Right lobe of liver (tissue), 6 donors: Measurements from ENCODE around the gene EPHA4. TPM values are rescaled to one million over a fixed set of nuclear protein-coding genes. Genes with fewer than 3 reads are reported as not detected.

Experiments used
- ATAC-seq, 4 donors: fragments of 200-7000 bp; cut with Tn5 transposase; one replicate each; pipeline ENCODE4 v1.9.1; 2020; ENCODE audit warnings: mild to moderate bottlenecking in 4 of 4, moderate library complexity in 4 of 4
- DNase-seq, 3 donors: peaks; one replicate each; pipeline ENCODE4 v3.0.0-alpha.2; 2020
- H3K27ac ChIP-seq, 3 donors: fragments of 200-600 bp; one replicate each; pipeline ENCODE4 v1.8.0; 2022
- H3K27me3 ChIP-seq, 2 donors: fragments of 200-600 bp; one replicate each; pipeline ENCODE4 v1.8.0; 2022
- H3K36me3 ChIP-seq, 4 donors: fragments of 200-600 bp; sonication (generic) in 1 of 4; one replicate each; pipeline versions ENCODE4 v1.5.1 to v1.8.0; 2017 to 2022; ENCODE audit warnings: control low read depth in 1 of 4
- H3K4me1 ChIP-seq, 4 donors: fragments of 200-600 bp; sonication (generic) in 1 of 4; one replicate each; pipeline versions ENCODE4 v1.5.1 to v1.8.0; 2017 to 2022; ENCODE audit warnings: control low read depth in 1 of 4
- H3K4me3 ChIP-seq, 3 donors: fragments of 200-600 bp; one replicate each; pipeline ENCODE4 v1.8.0; 2022
- H3K9me3 ChIP-seq, 4 donors: fragments of 200-600 bp; sonication (generic) in 1 of 4; one replicate each; pipeline versions ENCODE4 v1.5.1 to v1.8.0; 2017 to 2022; ENCODE audit warnings: control low read depth in 1 of 4
- POLR2A ChIP-seq: fragments of 450-650 bp; IDR thresholded peaks from one replicate; pipeline ENCODE4 v1.6.1; 2017; ENCODE audit warnings: antibody characterized with exemption, mild to moderate bottlenecking
- WGBS: methylation state at CpG from one replicate; pipeline ENCODE4 v1.1.6; 2018; ENCODE audit warnings: low coverage, low lambda C conversion rate; ENCODE audit not compliant: insufficient coverage; ENCODE audit errors: missing lambda C conversion rate; 5-methylcytosine and 5-hydroxymethylcytosine counted together
- intact Hi-C, 2 donors: fragments of 100-400 bp; cut with DNase I; formaldehyde crosslinking; loops; one replicate each; pipeline versions ENCODE4 v1.11.2 to v1.14.1; 2022
- total RNA-seq, 6 experiments: library from RNA; depleted of rRNA in 2 of 6; stranded (reverse); fragments of >200 nt in 2 of 6; fragmentation: NEBNext Ultra II Directional in 3 of 6; extraction: Animal tissue kit (Norgen Biotek cat#: 25700) in 3 of 6; gene quantifications; one replicate each; pipeline versions ENCODE4 v1.1.0 to v1.2.4, GENCODE V29; 2016 to 2023
- TF ChIP-seq, protein P1 (sequence below), 4 donors: fragments of 200-600 bp in 3 of 4; fragments of 450-650 bp in 1 of 4; IDR thresholded peaks; one replicate each; pipeline versions ENCODE4 v1.5.1 to v1.8.0; 2016 to 2022; ENCODE audit warnings: antibody characterized with exemption in 4 of 4, mild to moderate bottlenecking in 2 of 4
- donor health status: DM: no; HTN: yes; CAD: no.
- donor health status: DM: no; HTN: no; CAD: no.
- donor health status: DM: no; HTN: no; CAD: no.
- donor health status: DM: no; HTN: yes; CAD: no.
- donor health status: DM: no; HTN: yes; CAD: no.

EPHA4 gene
- total RNA-seq, 6 experiments from 2014 or later, result 0.61 to 2.9 (median 1.0) TPM

DNA sequence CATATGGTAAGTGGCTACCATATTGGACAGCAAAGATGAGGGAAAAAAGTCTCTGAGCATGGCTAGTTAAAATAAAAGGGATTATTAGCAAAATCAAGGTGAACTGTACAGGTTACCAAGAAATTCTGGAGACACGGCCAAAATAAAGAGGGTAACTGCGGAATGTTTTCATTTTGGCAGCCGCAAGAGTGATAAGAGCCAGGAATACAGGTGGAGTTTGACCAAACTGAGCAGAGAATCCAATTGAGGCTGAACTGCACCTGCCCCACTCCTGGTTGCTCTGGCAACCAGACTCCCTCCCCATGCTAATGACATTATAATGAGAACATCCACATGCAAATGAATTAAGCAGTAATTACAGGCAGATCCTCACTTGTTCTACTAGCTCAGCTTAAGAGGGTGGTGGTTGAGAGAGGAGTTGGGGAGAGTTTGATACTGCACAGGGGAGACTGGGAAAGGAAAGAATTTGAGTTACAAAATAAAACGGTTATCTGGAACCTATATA, 18.8 kb upstream of the EPHA4 start:
- intact Hi-C loops, result no loop called here

DNA sequence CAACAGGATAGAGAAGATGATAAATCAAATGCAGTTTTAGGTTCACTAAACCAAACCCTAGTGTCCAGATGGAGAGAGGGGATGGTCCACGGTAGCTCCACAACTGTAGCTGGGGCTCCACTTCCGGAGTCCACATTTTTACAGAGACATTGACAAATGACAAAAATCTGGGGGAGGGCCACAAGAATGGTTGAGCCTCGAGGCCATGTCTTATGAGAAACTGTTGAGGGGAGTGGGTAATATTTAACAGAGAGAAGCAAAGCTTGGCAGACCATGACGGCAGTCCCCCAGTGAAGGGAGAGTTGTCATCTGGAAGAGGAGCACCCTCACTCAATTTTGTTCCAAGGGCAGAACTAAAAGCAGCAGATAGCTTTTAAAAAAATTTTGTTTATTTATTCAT, 17.6 kb upstream of the EPHA4 start:
- no peak overlapping the region for H3K27ac ChIP-seq
- H3K36me3 ChIP-seq, result no peaks in the 10 kb centered on the region

More for the DNA sequence above, 18.8 kb upstream of the EPHA4 start:
- TF ChIP-seq, protein P1, sequence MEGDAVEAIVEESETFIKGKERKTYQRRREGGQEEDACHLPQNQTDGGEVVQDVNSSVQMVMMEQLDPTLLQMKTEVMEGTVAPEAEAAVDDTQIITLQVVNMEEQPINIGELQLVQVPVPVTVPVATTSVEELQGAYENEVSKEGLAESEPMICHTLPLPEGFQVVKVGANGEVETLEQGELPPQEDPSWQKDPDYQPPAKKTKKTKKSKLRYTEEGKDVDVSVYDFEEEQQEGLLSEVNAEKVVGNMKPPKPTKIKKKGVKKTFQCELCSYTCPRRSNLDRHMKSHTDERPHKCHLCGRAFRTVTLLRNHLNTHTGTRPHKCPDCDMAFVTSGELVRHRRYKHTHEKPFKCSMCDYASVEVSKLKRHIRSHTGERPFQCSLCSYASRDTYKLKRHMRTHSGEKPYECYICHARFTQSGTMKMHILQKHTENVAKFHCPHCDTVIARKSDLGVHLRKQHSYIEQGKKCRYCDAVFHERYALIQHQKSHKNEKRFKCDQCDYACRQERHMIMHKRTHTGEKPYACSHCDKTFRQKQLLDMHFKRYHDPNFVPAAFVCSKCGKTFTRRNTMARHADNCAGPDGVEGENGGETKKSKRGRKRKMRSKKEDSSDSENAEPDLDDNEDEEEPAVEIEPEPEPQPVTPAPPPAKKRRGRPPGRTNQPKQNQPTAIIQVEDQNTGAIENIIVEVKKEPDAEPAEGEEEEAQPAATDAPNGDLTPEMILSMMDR (IDR thresholded peaks at IDR 0.05), result no peak
- no peak for TF ChIP-seq POLR2A
- WGBS, result 16% methylated on average over 4 of the region's 4 CpGs
- ATAC-seq (peak in 2 of 4 donors; percentile 48 to 69), DNase-seq (no peak)
- Histone ChIP-seq H3K4me1 (no peaks in the 10 kb centered on the region), H3K27ac (no peak overlapping the region), H3K4me3 (no peak overlapping the region), H3K27me3 (peaks cover 0 to 5% of the 10 kb centered on the region in 2 donors), H3K9me3 (no peaks in the 10 kb centered on the region), H3K36me3 (no peaks in the 10 kb centered on the region)

DNA sequence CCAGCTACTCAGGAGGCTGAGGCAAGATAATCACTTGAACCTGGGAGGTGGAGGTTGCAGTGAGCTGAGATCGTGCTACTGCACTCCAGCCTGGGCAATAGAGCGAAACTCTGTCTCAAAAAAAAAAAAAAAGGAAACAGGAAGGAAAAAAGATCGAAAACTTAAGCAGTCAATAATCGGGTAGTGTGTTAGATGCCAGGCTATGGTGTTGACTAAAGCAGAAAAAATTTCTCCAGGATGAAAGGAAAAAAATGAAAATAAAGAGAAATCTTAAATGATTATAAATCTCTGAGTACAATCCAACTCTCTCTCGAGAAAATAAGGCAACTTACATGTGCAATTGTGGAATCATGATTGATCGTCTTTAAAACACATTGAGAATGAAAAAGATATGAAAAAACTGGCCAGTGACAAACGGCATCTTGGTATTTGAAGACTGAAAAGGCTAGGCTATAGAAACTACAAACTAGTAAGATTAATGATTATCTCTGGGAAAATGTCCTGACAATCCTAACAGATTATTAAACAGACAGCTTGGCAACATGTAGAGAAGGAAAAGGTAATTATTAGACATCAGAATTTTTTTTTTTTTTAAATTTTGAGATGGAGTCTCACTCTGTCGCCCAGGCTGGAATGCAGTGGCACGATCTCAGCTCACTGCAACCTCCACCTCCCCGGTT, 16.3 kb upstream of the EPHA4 start:
- Histone ChIP-seq H3K27me3 (peaks cover 0 to 5% of the 10 kb centered on the region in 2 donors), H3K4me3 (no peak overlapping the region), H3K36me3 (no peaks in the 10 kb centered on the region), H3K4me1 (no peaks in the 10 kb centered on the region), H3K27ac (no peak overlapping the region), H3K9me3 (no peaks in the 10 kb centered on the region)
- TF ChIP-seq, protein P1 (IDR thresholded peaks at IDR 0.05), result no peak
- TF ChIP-seq POLR2A, result no peak
- ATAC-seq (peak in 1 of 4 donors; percentile 33), DNase-seq (no peak)
- intact Hi-C loops, result no loop called here
- WGBS, result 34% methylated on average over 6 of the region's 10 CpGs

More for the DNA sequence above, 17.6 kb upstream of the EPHA4 start:
- DNase-seq, result no peak
- H3K9me3 ChIP-seq, result no peaks in the 10 kb centered on the region
- intact Hi-C loops, result no loop called here
- no peak for ATAC-seq
- TF ChIP-seq POLR2A, result no peak
- H3K27me3 ChIP-seq, result peaks cover 0 to 5% of the 10 kb centered on the region in 2 donors
- no peak overlapping the region for H3K4me3 ChIP-seq
- no peaks in the 10 kb centered on the region for H3K4me1 ChIP-seq
- 40% methylated on average over 4 of the region's 4 CpGs for WGBS

DNA sequence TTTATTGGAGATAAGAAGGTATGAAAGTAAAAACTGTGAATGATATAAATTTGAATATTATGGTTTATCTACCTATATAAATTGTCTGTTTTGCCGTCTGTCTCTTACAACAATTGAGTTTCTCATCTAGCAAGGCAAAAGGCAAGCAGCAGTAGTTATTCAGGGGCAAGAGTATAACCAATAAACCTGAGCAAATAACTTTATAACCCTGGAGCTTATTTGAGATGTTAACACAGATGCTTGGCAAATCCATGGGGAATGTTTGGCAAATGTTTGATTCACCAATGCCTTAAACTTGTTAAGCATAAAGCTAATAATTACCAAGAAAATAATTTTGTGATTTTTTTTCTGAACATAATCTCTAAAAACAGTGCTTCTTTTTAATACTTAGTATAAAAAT, 9.9 kb upstream of the EPHA4 start:
- Histone ChIP-seq H3K4me1 (no peaks in the 10 kb centered on the region), H3K27ac (no peak overlapping the region), H3K27me3 (peaks cover 0 to 12% of the 10 kb centered on the region in 2 donors), H3K4me3 (no peak overlapping the region), H3K9me3 (no peaks in the 10 kb centered on the region), H3K36me3 (no peaks in the 10 kb centered on the region)
- intact Hi-C loops, result no loop called here
- 48% methylated on average over 1 of the region's 1 CpG for WGBS
- DNase-seq (no peak), ATAC-seq (no peak)
- TF ChIP-seq, protein P1 (IDR thresholded peaks at IDR 0.05), result no peak
- TF ChIP-seq POLR2A, result no peak

DNA sequence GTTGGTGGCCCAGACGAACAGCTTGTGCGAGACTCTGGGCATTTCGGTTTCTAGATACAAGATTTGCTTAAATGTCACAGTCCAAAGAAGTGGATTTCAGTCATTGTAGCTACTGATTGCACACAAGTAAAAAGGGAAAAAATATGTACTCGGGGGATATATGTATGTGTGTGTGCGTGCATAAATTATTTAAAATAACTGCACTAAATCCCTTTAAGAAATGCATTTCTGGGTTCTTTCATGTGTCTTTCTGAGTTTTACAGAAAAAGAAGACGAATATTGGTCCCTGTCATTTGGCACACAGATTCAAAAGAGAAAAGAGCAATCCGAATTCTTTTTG, 2.1 kb upstream of the EPHA4 start:
- intact Hi-C loops, result loop anchor here (10.0 kb wide), 1 partner anchor 889 kb away; no protein-coding TSS in a partner anchor
- no peak overlapping the region for H3K27ac ChIP-seq
- peaks cover 3 to 20% of the 10 kb centered on the region in 2 donors for H3K27me3 ChIP-seq
- WGBS, result 5% methylated on average over 7 of the region's 7 CpGs
- no peaks in the 10 kb centered on the region for H3K36me3 ChIP-seq
- H3K9me3 ChIP-seq, result no peaks in the 10 kb centered on the region
- no peak for DNase-seq
- peaks cover 0 to 20% (median 2%) of the 10 kb centered on the region in 4 donors for H3K4me1 ChIP-seq
- H3K4me3 ChIP-seq, result peak overlapping the region in 1 of 3 donors; percentile 65
- TF ChIP-seq, protein P1 (IDR thresholded peaks at IDR 0.05), result no peak
- TF ChIP-seq POLR2A, result no peak
- no peak for ATAC-seq
